Neural cell (in vitro differentiated cells): ENCODE measurements around the gene ANKRD65. TPM values are rescaled to one million over a fixed set of nuclear protein-coding genes. Genes with fewer than 3 reads are reported as not detected.

Experiments
- H2AFZ ChIP-seq: fragments of 200-600, 300-800 bp; sonication (generic), shearing (Covaris generic); 2 replicates; pipeline ENCODE4 v1.6.0; 2014; ENCODE audit warnings: low read depth, mild to moderate bottlenecking, antibody characterized with exemption, low read length, moderate library complexity
- H3F3A ChIP-seq: fragments of 200-600 bp; shearing (Covaris generic); 2 replicates; pipeline ENCODE4 v1.6.1; 2016; ENCODE audit warnings: mild to moderate bottlenecking, moderate library complexity, mixed read lengths, antibody characterized with exemption, low read length; ENCODE audit not compliant: insufficient read depth, poor library complexity, severe bottlenecking
- H3K27ac ChIP-seq: fragments of 200-600, 300-800 bp; sonication (generic), shearing (Covaris generic); 2 replicates; pipeline ENCODE4 v1.5.1; 2014; ENCODE audit warnings: mild to moderate bottlenecking, low read length, moderate library complexity
- H3K27me3 ChIP-seq: fragments of 300-800, 200-600 bp; sonication (generic), shearing (Covaris generic); 2 replicates; pipeline ENCODE4 v1.6.0; 2014; ENCODE audit warnings: mild to moderate bottlenecking, low read depth, low read length, moderate library complexity; ENCODE audit not compliant: insufficient read depth
- H3K36me3 ChIP-seq: fragments of 300-800, 200-600 bp; sonication (generic), shearing (Covaris generic); 2 replicates; pipeline ENCODE4 v1.5.1; 2014; ENCODE audit warnings: mild to moderate bottlenecking, antibody characterized with exemption, low read length, moderate library complexity; ENCODE audit not compliant: insufficient read depth
- H3K4me2 ChIP-seq: fragments of 300-800, 200-600 bp; sonication (generic), shearing (Covaris generic); 2 replicates; pipeline ENCODE4 v1.6.0; 2014; ENCODE audit warnings: mild to moderate bottlenecking, low read length
- H3K4me3 ChIP-seq: fragments of 300-800, 200-600 bp; sonication (generic), shearing (Covaris generic); 2 replicates; pipeline ENCODE4 v1.5.1; 2014; ENCODE audit warnings: mild to moderate bottlenecking, low read length, moderate library complexity
- H3K79me2 ChIP-seq: fragments of 200-600 bp; shearing (Covaris generic); replicated peaks from 2 replicates; pipeline ENCODE4 v1.6.0; 2014; ENCODE audit warnings: mild to moderate bottlenecking, low read length, moderate library complexity; ENCODE audit not compliant: insufficient read depth
- H3K9ac ChIP-seq: fragments of 300-800, 200-600 bp; sonication (generic), shearing (Covaris generic); 2 replicates; pipeline ENCODE4 v1.6.1; 2016; ENCODE audit warnings: mild to moderate bottlenecking, low read length, mixed read lengths
- H3K9me2 ChIP-seq: fragments of 200-600 bp; shearing (Covaris generic); 2 replicates; pipeline ENCODE4 v1.6.1; 2016; ENCODE audit warnings: mild to moderate bottlenecking, low read length, mixed read lengths; ENCODE audit not compliant: insufficient read depth
- H3K9me3 ChIP-seq: fragments of 200-600, 300-800 bp; sonication (generic), shearing (Covaris generic); 2 replicates; pipeline ENCODE4 v1.6.1; 2016; ENCODE audit warnings: mild to moderate bottlenecking, mixed run types, low read length, moderate library complexity, mixed read lengths
- H4K20me1 ChIP-seq: fragments of 200-600 bp; shearing (Covaris generic); 2 replicates; pipeline ENCODE4 v1.6.1; 2016; ENCODE audit warnings: mild to moderate bottlenecking, mixed run types; ENCODE audit not compliant: insufficient read depth
- CTCF ChIP-seq: fragments of 450-650 bp; IDR thresholded peaks from 2 replicates; pipeline ENCODE4 v1.5.1; 2014; ENCODE audit warnings: antibody characterized with exemption, mild to moderate bottlenecking, moderate library complexity; ENCODE audit not compliant: poor library complexity, severe bottlenecking
- EP300 ChIP-seq: fragments of 450-650 bp; conservative IDR thresholded peaks from 2 replicates; pipeline ENCODE4 v1.6.1; 2014; ENCODE audit warnings: antibody characterized with exemption, mild to moderate bottlenecking, moderate library complexity; ENCODE audit not compliant: poor library complexity, severe bottlenecking
- EZH2 ChIP-seq: fragments of 200-600, 300-800 bp; shearing (Covaris generic), sonication (generic); IDR thresholded peaks from 2 replicates; pipeline ENCODE4 v1.6.1; 2014; ENCODE audit warnings: antibody characterized with exemption, low read length, borderline replicate concordance, mild to moderate bottlenecking; ENCODE audit not compliant: insufficient read depth, poor library complexity, severe bottlenecking
- MXI1 ChIP-seq: fragments of 450-650 bp; conservative IDR thresholded peaks from 2 replicates; pipeline ENCODE4 v1.6.1; 2014; ENCODE audit warnings: antibody characterized with exemption, mild to moderate bottlenecking; ENCODE audit not compliant: poor library complexity, severe bottlenecking
- POLR2AphosphoS5 ChIP-seq: IDR thresholded peaks from 2 replicates; pipeline ENCODE4 v1.6.1; 2012
- RAD21 ChIP-seq: fragments of 450-650 bp; conservative IDR thresholded peaks from 2 replicates; pipeline ENCODE4 v1.6.1; 2014; ENCODE audit warnings: antibody characterized with exemption, mild to moderate bottlenecking, moderate library complexity
- REST ChIP-seq: IDR thresholded peaks from 2 replicates; pipeline ENCODE4 v1.6.1; 2012; ENCODE audit warnings: borderline replicate concordance
- SMC3 ChIP-seq: fragments of 450-650 bp; conservative IDR thresholded peaks from 2 replicates; pipeline ENCODE4 v1.6.1; 2014; ENCODE audit warnings: antibody characterized with exemption, mild to moderate bottlenecking, moderate library complexity; ENCODE audit not compliant: poor library complexity
- TAF1 ChIP-seq: IDR thresholded peaks from 2 replicates; pipeline ENCODE4 v1.6.1; 2012; ENCODE audit warnings: low read depth
- polyA plus RNA-seq: library from polyadenylated mRNA; depleted of rRNA; stranded (reverse); fragments of >200 nt; gene quantifications from 2 replicates; pipeline ENCODE4 v1.2.3, GENCODE V29; 2014

Gene ANKRD65
- polyA plus RNA-seq, 1 donor from 2014 or later: not detected

- Histone ChIP-seq H3K4me3 (no peak overlapping the region), H3K4me2 (no peak overlapping the region), H3K79me2 (no peaks in the 10 kb centered on the region), H3K36me3 (no peaks in the 10 kb centered on the region), H3K27ac (no peak overlapping the region), H3F3A (no peaks in the 10 kb centered on the region), H3K9me3 (no peaks in the 10 kb centered on the region), H2AFZ (no peak overlapping the region), H3K9ac (no peak overlapping the region), H3K27me3 (no peaks in the 10 kb centered on the region), H4K20me1 (no peaks in the 10 kb centered on the region), H3K9me2 (no peaks in the 10 kb centered on the region)
- TF ChIP-seq CTCF: no peak
- TF ChIP-seq RAD21: no peak
- no peak for TF ChIP-seq REST
- TF ChIP-seq TAF1: no peak
- no peak for TF ChIP-seq SMC3
- no peak for TF ChIP-seq EP300
- TF ChIP-seq POLR2AphosphoS5: no peak
Measured at GRCh38 chr1:1425426-1425752, 4.3 kb upstream of the ANKRD65 start.

- no peak overlapping the region for H3K27ac ChIP-seq
- H2AFZ ChIP-seq: no peak overlapping the region
- H3K36me3 ChIP-seq: no peaks in the 10 kb centered on the region
- no peak for TF ChIP-seq POLR2AphosphoS5
- TF ChIP-seq EZH2: no peak
- no peak for TF ChIP-seq MXI1
- no peak for TF ChIP-seq SMC3
- TF ChIP-seq REST: no peak
- TF ChIP-seq EP300: no peak
- no peak for TF ChIP-seq RAD21
- TF ChIP-seq TAF1: no peak
- no peak for TF ChIP-seq CTCF
- H3K9me3 ChIP-seq: no peaks in the 10 kb centered on the region
- no peaks in the 10 kb centered on the region for H3F3A ChIP-seq
- H3K27me3 ChIP-seq: no peaks in the 10 kb centered on the region
- H3K9ac ChIP-seq: no peak overlapping the region
- H3K79me2 ChIP-seq: no peaks in the 10 kb centered on the region
- no peak overlapping the region for H3K4me2 ChIP-seq
- H3K4me3 ChIP-seq: no peak overlapping the region
- H3K9me2 ChIP-seq: no peaks in the 10 kb centered on the region
- H4K20me1 ChIP-seq: no peaks in the 10 kb centered on the region
Measured at GRCh38 chr1:1424707-1425106, 3.6 kb upstream of the ANKRD65 start.
